GM19035 (cell line): Measurements from ENCODE around the gene OR6F1.
"Not testable (repeated sequence)": the region's sequence is repeated elsewhere in the genome, so short reads cannot be mapped to it uniquely, and the experiment has no call there.

Experiments used
- ATAC-seq: cut with Tn5 transposase; IDR thresholded peaks from one replicate; pipeline ENCODE4 v1.9.1; 2021; ENCODE audit not compliant: unreplicated experiment

Gene OR6F1

GRCh38 chr1:247716546-247716945, at the start of gene OR6F1:
Gene OR6F1 (minus strand): TSS chr1:247716646. CDS start chr1:247712755, 3,891 bp downstream.
- no peak for ATAC-seq

- ATAC-seq = no peak
Observed at GRCh38 chr1:247760456-247760855, 44.0 kb upstream of the OR6F1 start, which contains the start of gene OR1C1. Gene OR1C1 (minus strand): TSS chr1:247760556. CDS start chr1:247758406, 2,150 bp downstream.

GRCh38 chr1:247754311-247754710, 37.9 kb upstream of the OR6F1 start:
- not testable (repeated sequence) for ATAC-seq

GRCh38 chr1:247749870-247750269, 33.4 kb upstream of the OR6F1 start:
- no peak for ATAC-seq

- ATAC-seq = no peak
Observed at GRCh38 chr1:247748041-247748440, 31.6 kb upstream of the OR6F1 start, which contains the start of gene OR14A2. Gene OR14A2 (minus strand): TSS chr1:247748141.

- no peak for ATAC-seq
Observed at GRCh38 chr1:247747616-247748015, 31.2 kb upstream of the OR6F1 start.

- no peak for ATAC-seq
Observed at GRCh38 chr1:247746391-247746935, 30.0 kb upstream of the OR6F1 start.

GRCh38 chr1:247742215-247742760, 25.8 kb upstream of the OR6F1 start:
- ATAC-seq = not testable (repeated sequence)

- ATAC-seq = no peak
Observed at GRCh38 chr1:247741756-247742155, 25.3 kb upstream of the OR6F1 start.

- no peak for ATAC-seq
Observed at GRCh38 chr1:247740721-247741120, 24.3 kb upstream of the OR6F1 start.

GRCh38 chr1:247738315-247738714, 21.9 kb upstream of the OR6F1 start, which contains the start of gene OR14K1:
Gene OR14K1 (plus strand): TSS chr1:247738615. CDS start chr1:247738615, 0 bp downstream.
- no peak for ATAC-seq

- no peak for ATAC-seq
Observed at GRCh38 chr1:247721222-247721621, 4.8 kb upstream of the OR6F1 start.

GRCh38 chr1:247713753-247714152, 2.7 kb downstream of the OR6F1 start:
- no peak for ATAC-seq

GRCh38 chr1:247710681-247711080, 5.8 kb downstream of the OR6F1 start:
- ATAC-seq = not testable (repeated sequence)

GRCh38 chr1:247701338-247701737, 15.1 kb downstream of the OR6F1 start:
- no peak for ATAC-seq

GRCh38 chr1:247681288-247681897, 35.1 kb downstream of the OR6F1 start:
- peak; percentile 81 for ATAC-seq

GRCh38 chr1:247680171-247680570, 36.3 kb downstream of the OR6F1 start:
- no peak for ATAC-seq

GRCh38 chr1:247679639-247680038, 36.8 kb downstream of the OR6F1 start, which contains the start of gene OR13G1:
Gene OR13G1 (minus strand): TSS chr1:247679739. CDS start chr1:247673041, 6,698 bp downstream.
- no peak for ATAC-seq

GRCh38 chr1:247669225-247669624, 47.2 kb downstream of the OR6F1 start:
- ATAC-seq = no peak
